GM13976 (cell line): Measurements from ENCODE around the gene KLHDC10.
"Not testable (repeated sequence)": the region's sequence is repeated elsewhere in the genome, so short reads cannot be mapped to it uniquely, and the experiment has no call there.

Source experiments
- DNase-seq: peaks from one replicate; pipeline ENCODE4 v3.0.0; 2012; ENCODE audit warnings: low spot score
- CTCF ChIP-seq: IDR thresholded peaks from 2 replicates; pipeline ENCODE4 v1.5.1; 2012; ENCODE audit warnings: borderline replicate concordance, mild to moderate bottlenecking; ENCODE audit not compliant: insufficient read depth; ENCODE audit errors: extremely low read depth, missing control alignments, control extremely low read depth
- in situ Hi-C: fragments of 300-500 bp; cut with MboI; formaldehyde crosslinking; loops from one replicate; pipeline ENCODE4 v1.12.0; 2022; ENCODE audit warnings: low sequenced_read_pairs, mixed read lengths, inconsistent platforms; ENCODE audit not compliant: unreplicated experiment

Gene KLHDC10

DNA sequence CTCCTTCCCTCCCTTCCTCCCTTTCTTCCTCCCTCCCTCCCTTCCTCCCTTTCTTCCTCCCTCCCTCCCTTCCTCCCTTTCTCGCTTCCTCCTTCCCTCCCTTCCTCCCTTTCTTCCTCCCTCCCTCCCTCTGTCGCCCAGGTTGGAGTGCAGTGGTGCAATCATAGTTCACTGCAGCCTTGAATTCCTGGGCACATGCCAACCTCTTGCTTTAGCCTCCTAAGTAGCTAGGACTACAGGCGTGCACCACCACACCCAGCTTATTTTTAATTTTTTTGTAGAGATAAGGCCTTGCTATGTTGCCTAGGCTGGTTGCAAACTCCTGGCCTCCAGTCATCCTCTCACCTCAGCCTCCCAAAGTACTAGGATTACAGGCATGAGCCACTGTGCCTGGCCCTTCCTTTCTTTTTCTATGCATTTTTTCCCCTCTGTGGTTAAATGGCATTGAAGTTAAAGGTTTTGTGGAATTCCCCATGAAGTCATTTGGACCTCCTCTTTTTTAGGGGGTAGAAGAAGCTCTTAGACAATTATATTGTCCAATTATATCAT is 9.6 kb downstream of the KLHDC10 start:
- in situ Hi-C loops, result loop anchor here (10.0 kb wide), 1 partner anchor 675 kb away; no protein-coding TSS in a partner anchor
- DNase-seq, result no peak
- TF ChIP-seq CTCF, result no peak

DNA sequence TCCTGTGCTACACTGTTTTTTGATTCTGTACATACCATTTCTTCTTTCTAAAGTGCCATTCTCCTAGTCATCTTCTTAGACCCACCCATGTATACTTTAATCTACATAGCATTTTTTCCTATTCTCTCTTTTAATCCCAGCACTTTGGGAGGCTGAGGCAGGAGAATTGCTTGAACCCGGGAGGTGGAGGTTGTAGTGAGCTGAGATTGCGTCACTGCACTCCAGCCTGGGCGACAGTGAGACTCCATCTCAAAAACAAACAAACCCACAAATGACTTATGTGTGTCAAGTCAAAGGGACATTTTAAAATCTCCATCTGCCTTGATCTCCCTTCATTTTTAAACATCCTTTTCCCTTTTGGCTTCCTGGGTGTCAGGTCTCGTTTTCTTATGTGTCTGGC is 13.2 kb downstream of the KLHDC10 start:
- in situ Hi-C loops, DNase-seq: not testable (repeated sequence)

DNA sequence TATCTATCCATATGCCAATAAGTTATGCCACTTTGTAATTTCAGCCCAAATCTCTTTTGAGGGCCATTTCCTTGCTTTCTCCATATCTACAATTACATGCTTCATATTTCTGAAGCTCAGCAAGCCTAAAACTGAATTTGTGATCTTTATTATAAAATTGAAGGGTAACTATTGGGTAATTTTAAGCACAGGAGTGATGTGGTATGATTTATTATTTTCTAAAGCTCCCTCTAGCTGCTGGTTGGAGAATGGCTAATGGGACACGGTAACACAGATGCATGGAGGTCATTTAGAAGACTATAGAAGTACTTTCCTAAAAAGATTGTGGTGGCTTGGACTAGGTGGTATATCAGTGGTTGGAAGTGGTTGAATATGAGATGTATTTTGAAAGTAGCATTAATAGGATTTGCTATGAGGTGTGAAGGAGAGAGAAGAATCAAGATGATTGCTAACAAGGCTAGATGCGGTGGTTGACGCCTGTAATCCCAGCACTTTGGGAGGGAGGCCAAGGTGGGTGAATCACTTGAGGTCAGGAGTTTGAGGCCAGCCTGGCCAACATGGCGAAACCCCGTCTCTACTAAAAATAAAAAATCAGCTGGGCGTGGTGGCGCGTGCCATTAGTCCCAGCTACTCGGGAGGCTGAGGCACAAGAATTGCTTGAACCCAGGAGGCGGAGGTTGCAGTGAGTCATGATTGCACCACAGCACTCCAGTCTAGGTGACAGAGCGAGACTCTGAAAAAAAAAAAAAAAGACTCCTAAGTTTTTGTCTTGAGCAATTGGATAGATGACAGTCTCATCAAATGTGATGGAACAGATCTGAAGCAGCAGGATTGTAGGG is 13.9 kb downstream of the KLHDC10 start:
- DNase-seq, result no peak

DNA sequence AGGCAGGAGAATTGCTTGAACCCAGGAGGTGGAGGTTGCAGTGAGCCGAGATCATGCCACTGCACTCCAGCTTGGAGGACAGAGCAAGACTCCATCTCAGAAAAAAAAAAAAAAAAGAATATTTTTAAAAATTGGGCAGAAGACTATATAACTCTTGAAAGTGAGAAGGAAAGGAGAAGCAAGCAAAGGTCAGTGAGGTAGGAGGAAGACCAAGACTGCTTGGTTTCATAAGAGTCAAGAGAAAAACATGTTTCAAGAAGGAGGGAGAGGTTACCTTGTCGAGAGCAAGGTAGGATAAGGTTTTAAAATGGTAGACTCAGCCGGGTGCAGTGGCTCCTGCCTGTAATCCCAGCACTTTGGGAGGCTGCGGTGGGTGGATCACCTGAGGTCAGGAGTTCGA is 14.9 kb downstream of the KLHDC10 start:
- in situ Hi-C loops, result not testable (repeated sequence)

More for the DNA sequence above, 13.9 kb downstream of the KLHDC10 start:
- in situ Hi-C loops, result no loop called here
- peak; percentile 13 for TF ChIP-seq CTCF

GRCh38 chr7:130086938-130087337 is 16.6 kb downstream of the KLHDC10 start:
- TF ChIP-seq CTCF, result no peak
- in situ Hi-C loops, result no loop called here
- DNase-seq, result no peak

More for the DNA sequence above, 14.9 kb downstream of the KLHDC10 start:
- not testable (repeated sequence) for DNase-seq

- TF ChIP-seq CTCF, result no peak
- DNase-seq, result no peak
- in situ Hi-C loops, result no loop called here
Observed at GRCh38 chr7:130087364-130087763, 17.0 kb downstream of the KLHDC10 start.

GRCh38 chr7:130090745-130091532 is 20.6 kb downstream of the KLHDC10 start:
- in situ Hi-C loops, result no loop called here
- no peak for TF ChIP-seq CTCF
- DNase-seq, result no peak
